Esophagus muscularis mucosa (tissue), 4 donors: ENCODE results near the gene HCAR2. TPM values are rescaled to one million over a fixed set of nuclear protein-coding genes. Genes with fewer than 3 reads are reported as not detected.

Source experiments
- DNase-seq: peaks from one replicate; pipeline ENCODE4 v3.0.0-alpha.2; 2017; ENCODE audit errors: extremely low spot score
- H3K27ac ChIP-seq, 4 donors: fragments of 200-600 bp; sonication (generic); replicated peaks in 1 of 4; 1 replicate in 3 of 4; 2 replicates in 1 of 4; pipeline ENCODE4 v1.5.1; 2016 to 2019; ENCODE audit warnings: mild to moderate bottlenecking in 1 of 4
- H3K27me3 ChIP-seq, 4 donors: fragments of 200-600 bp; sonication (generic); one replicate each; pipeline versions ENCODE4 v1.5.1 to v1.6.0; 2016 to 2019
- H3K36me3 ChIP-seq, 4 donors: fragments of 200-600 bp; sonication (generic); one replicate each; pipeline ENCODE4 v1.5.1; 2016 to 2019
- H3K4me1 ChIP-seq, 4 donors: fragments of 200-600 bp; sonication (generic); one replicate each; pipeline ENCODE4 v1.5.1; 2016 to 2019
- H3K4me3 ChIP-seq, 4 donors: fragments of 200-600 bp; sonication (generic); 1 replicate in 2 of 4; 2 replicates in 2 of 4; pipeline ENCODE4 v1.5.1; 2016 to 2019; ENCODE audit warnings: mild to moderate bottlenecking in 4 of 4, moderate library complexity in 1 of 4
- H3K9me3 ChIP-seq, 4 donors: fragments of 200-600 bp; sonication (generic); 1 replicate in 3 of 4; 2 replicates in 1 of 4; pipeline ENCODE4 v1.5.1; 2016 to 2019
- CTCF ChIP-seq, 3 experiments: fragments of 200-600 bp in 2 of 3; fragments of 450-650 bp in 1 of 3; sonication (generic) in 2 of 3; IDR thresholded peaks; one replicate each; pipeline ENCODE4 v1.5.1; 2017 to 2019; ENCODE audit warnings: antibody characterized with exemption in 3 of 3, mild to moderate bottlenecking in 2 of 3, moderate library complexity in 1 of 3
- EP300 ChIP-seq: sonication (generic); formaldehyde crosslinking; IDR thresholded peaks from one replicate; pipeline ENCODE4 v1.6.1; 2017; ENCODE audit warnings: antibody characterized with exemption
- POLR2A ChIP-seq: fragments of 450-650 bp; IDR thresholded peaks from one replicate; pipeline ENCODE4 v1.6.1; 2017; ENCODE audit warnings: antibody characterized with exemption, moderate library complexity, mild to moderate bottlenecking, low read depth
- POLR2AphosphoS5 ChIP-seq, 2 donors: sonication (generic); formaldehyde crosslinking; IDR thresholded peaks; one replicate each; pipeline ENCODE4 v1.6.1; 2017; ENCODE audit warnings: antibody characterized with exemption in 2 of 2
- WGBS: methylation state at CpG from one replicate; pipeline ENCODE4 v1.1.5; 2018; 5-methylcytosine and 5-hydroxymethylcytosine counted together
- intact Hi-C: fragments of 100-400 bp; cut with DNase I; formaldehyde crosslinking; loops from one replicate; pipeline ENCODE4 v1.15.1; 2023
- total RNA-seq, 4 donors: library from RNA; depleted of rRNA; stranded (reverse); fragments of >200 nt; gene quantifications; one replicate each; pipeline versions ENCODE4 v1.1.0 to v1.2.1, GENCODE V29; 2016

Gene HCAR2
- total RNA-seq, 4 donors from 2014 or later = not detected

DNA sequence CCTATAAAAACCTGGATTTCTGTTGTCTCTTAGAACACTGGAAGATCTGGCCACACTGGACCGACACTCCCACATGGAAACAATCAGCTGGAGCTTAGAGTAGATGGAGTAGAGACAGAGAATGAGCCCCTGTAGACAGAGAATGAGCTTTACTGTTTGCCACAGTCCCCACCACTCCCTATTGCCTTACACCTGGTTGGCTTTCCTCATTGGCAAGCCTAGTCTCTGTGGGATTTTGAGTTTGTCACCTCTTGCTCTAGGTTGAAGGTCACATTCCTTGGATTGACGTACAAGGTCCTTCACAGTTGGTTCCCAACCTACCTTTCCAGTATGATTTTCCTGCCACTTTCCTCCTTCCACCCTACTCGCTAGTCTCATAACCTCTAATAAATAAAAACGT, 29.5 kb upstream of the HCAR2 start:
- no peak overlapping the region for H3K4me3 ChIP-seq
- H3K4me1 ChIP-seq = no peaks in the 10 kb centered on the region
- 89% methylated on average over 4 of the region's 4 CpGs for WGBS
- intact Hi-C loops = no loop called here
- H3K27me3 ChIP-seq = peaks cover 0 to 14% (median 0%) of the 10 kb centered on the region in 4 donors
- no peaks in the 10 kb centered on the region for H3K36me3 ChIP-seq
- DNase-seq = no peak
- no peak overlapping the region for H3K27ac ChIP-seq
- no peaks in the 10 kb centered on the region for H3K9me3 ChIP-seq
- TF ChIP-seq POLR2A (no peak), CTCF (IDR thresholded peaks at IDR 0.05) (no peak), POLR2AphosphoS5 (IDR thresholded peaks at IDR 0.05) (no peak), EP300 (no peak)

- H3K27ac ChIP-seq = no peak overlapping the region
- DNase-seq = no peak
- intact Hi-C loops = no loop called here
- H3K9me3 ChIP-seq = no peaks in the 10 kb centered on the region
- TF ChIP-seq EP300 (no peak), CTCF (IDR thresholded peaks at IDR 0.05) (no peak), POLR2A (no peak), POLR2AphosphoS5 (IDR thresholded peaks at IDR 0.05) (no peak)
- H3K4me1 ChIP-seq = no peaks in the 10 kb centered on the region
- no peaks in the 10 kb centered on the region for H3K36me3 ChIP-seq
- peaks cover 0 to 14% (median 0%) of the 10 kb centered on the region in 4 donors for H3K27me3 ChIP-seq
- no peak overlapping the region for H3K4me3 ChIP-seq
- 83% methylated on average over 3 of the region's 3 CpGs for WGBS
Observed at GRCh38 chr12:122732170-122732569, 29.0 kb upstream of the HCAR2 start.

GRCh38 chr12:122730215-122731014, 27.3 kb upstream of the HCAR2 start, which contains the start of gene HCAR1:
HCAR1 (minus strand) TSS chr12:122730844; CDS start chr12:122730339, 505 bp downstream.
- no peak within 1 kb of the TSS for H3K27ac ChIP-seq
- H3K9me3 ChIP-seq = no peaks in the 10 kb centered on the region
- H3K27me3 ChIP-seq = peaks cover 0 to 14% (median 0%) of the 10 kb centered on the region in 4 donors
- no peak for DNase-seq
- TF ChIP-seq EP300 (no peak), CTCF (IDR thresholded peaks at IDR 0.05) (no peak), POLR2AphosphoS5 (IDR thresholded peaks at IDR 0.05) (no peak), POLR2A (no peak)
- H3K4me3 ChIP-seq = peak within 1 kb of the TSS; percentile 27 to 35 (median 28)
- H3K4me1 ChIP-seq = no peaks in the 10 kb centered on the region
- 71% methylated on average over 32 of the region's 32 CpGs for WGBS
- no peaks in the 10 kb centered on the region for H3K36me3 ChIP-seq
- intact Hi-C loops = no loop called here

- TF ChIP-seq CTCF (IDR thresholded peaks at IDR 0.05) (no peak), POLR2AphosphoS5 (IDR thresholded peaks at IDR 0.05) (no peak), POLR2A (no peak)
- Histone ChIP-seq H3K27ac (no peak overlapping the region), H3K27me3 (peaks cover 0 to 14% (median 0%) of the 10 kb centered on the region in 4 donors), H3K4me3 (no peak overlapping the region), H3K9me3 (no peaks in the 10 kb centered on the region), H3K36me3 (no peaks in the 10 kb centered on the region), H3K4me1 (no peaks in the 10 kb centered on the region)
- 94% methylated on average over 24 of the region's 27 CpGs for WGBS
- intact Hi-C loops = no loop called here
- DNase-seq = no peak
Observed at GRCh38 chr12:122729583-122730214, 26.5 kb upstream of the HCAR2 start.
